Esophagus squamous epithelium (tissue), 4 donors: ENCODE data around the gene SMYD3.

Source experiments
- POLR2A ChIP-seq, 4 donors: fragments of 450-650 bp; IDR thresholded peaks; one replicate each; pipeline ENCODE4 v1.6.1; 2017; ENCODE audit warnings: antibody characterized with exemption in 4 of 4, mild to moderate bottlenecking in 4 of 4, moderate library complexity in 3 of 4
- TF ChIP-seq, protein P1 (sequence below), 6 experiments: fragments of 450-650 bp in 4 of 6; fragments of 200-600 bp in 2 of 6; sonication (generic) in 2 of 6; IDR thresholded peaks; one replicate each; pipeline ENCODE4 v1.5.1; 2016 to 2019; ENCODE audit warnings: antibody characterized with exemption in 6 of 6, mild to moderate bottlenecking in 4 of 6, moderate library complexity in 4 of 6

GRCh38 chr1:246221485-246222255 lies 285.4 kb downstream of the SMYD3 start:
- TF ChIP-seq, protein P1, sequence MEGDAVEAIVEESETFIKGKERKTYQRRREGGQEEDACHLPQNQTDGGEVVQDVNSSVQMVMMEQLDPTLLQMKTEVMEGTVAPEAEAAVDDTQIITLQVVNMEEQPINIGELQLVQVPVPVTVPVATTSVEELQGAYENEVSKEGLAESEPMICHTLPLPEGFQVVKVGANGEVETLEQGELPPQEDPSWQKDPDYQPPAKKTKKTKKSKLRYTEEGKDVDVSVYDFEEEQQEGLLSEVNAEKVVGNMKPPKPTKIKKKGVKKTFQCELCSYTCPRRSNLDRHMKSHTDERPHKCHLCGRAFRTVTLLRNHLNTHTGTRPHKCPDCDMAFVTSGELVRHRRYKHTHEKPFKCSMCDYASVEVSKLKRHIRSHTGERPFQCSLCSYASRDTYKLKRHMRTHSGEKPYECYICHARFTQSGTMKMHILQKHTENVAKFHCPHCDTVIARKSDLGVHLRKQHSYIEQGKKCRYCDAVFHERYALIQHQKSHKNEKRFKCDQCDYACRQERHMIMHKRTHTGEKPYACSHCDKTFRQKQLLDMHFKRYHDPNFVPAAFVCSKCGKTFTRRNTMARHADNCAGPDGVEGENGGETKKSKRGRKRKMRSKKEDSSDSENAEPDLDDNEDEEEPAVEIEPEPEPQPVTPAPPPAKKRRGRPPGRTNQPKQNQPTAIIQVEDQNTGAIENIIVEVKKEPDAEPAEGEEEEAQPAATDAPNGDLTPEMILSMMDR (IDR thresholded peaks at IDR 0.05) = no peak
- no peak for TF ChIP-seq POLR2A (IDR thresholded peaks at IDR 0.05)
